ENCODE results near the gene MED25.

GRCh38 chr19:49788857-49789256 is 29.2 kb upstream of the MED25 start:
- no peak for TF ChIP-seq CTCF (conservative IDR thresholded peaks at IDR 0.05; ENCODE audit: low read depth, low read length)
- TF ChIP-seq EZH2 (IDR thresholded peaks at IDR 0.05; ENCODE audit: low read length, unreplicated experiment): no peak
- no peak for TF ChIP-seq EZH2phosphoT487 (IDR thresholded peaks at IDR 0.05; ENCODE audit: borderline replicate concordance, low read length)
